ENCODE measurements around the gene FAM221B.

Gene FAM221B

GRCh38 chr9:35818341-35818740 lies 10.2 kb downstream of the FAM221B start:
- DNase-seq (ENCODE audit: insufficient read length, low spot score) (no peak), FAIRE-seq (no peak)
- no peak for TF ChIP-seq POLR2A (IDR thresholded peaks at IDR 0.05; ENCODE audit: low read depth, low read length)

- FAIRE-seq: no peak
These were observed 11.8 kb downstream of the FAM221B start for GRCh38 chr9:35816708-35817107.

GRCh38 chr9:35814841-35815543 lies 13.5 kb downstream of the FAM221B start, which contains the start of gene HINT2:
Gene HINT2 (minus strand): TSS chr9:35815042. CDS start chr9:35814979, 63 bp downstream.
- FAIRE-seq (peak; percentile 64), DNase-seq (ENCODE audit: insufficient read length, low spot score) (peak; percentile 74)
- peak; percentile 71 for TF ChIP-seq POLR2A (IDR thresholded peaks at IDR 0.05; ENCODE audit: low read depth, low read length)

More at GRCh38 chr9:35816708-35817107, 11.8 kb downstream of the FAM221B start:
- no peak for DNase-seq (ENCODE audit: insufficient read length, low spot score)
- no peak for TF ChIP-seq POLR2A (IDR thresholded peaks at IDR 0.05; ENCODE audit: low read depth, low read length)

- DNase-seq (ENCODE audit: insufficient read length, low spot score) (no peak), FAIRE-seq (no peak)
- no peak for TF ChIP-seq POLR2A (IDR thresholded peaks at IDR 0.05; ENCODE audit: low read depth, low read length)
These were observed 14.3 kb downstream of the FAM221B start for GRCh38 chr9:35814106-35814840.

- TF ChIP-seq POLR2A (IDR thresholded peaks at IDR 0.05; ENCODE audit: low read depth, low read length): no peak
- DNase-seq (ENCODE audit: insufficient read length, low spot score) (no peak), FAIRE-seq (no peak)
These were observed 15.0 kb downstream of the FAM221B start for GRCh38 chr9:35813434-35814105.

- no peak for TF ChIP-seq POLR2A (IDR thresholded peaks at IDR 0.05; ENCODE audit: low read depth, low read length)
- DNase-seq (ENCODE audit: insufficient read length, low spot score): peak; percentile 53
- no peak for FAIRE-seq
These were observed 16.4 kb downstream of the FAM221B start, which contains the start of gene SPAG8 for GRCh38 chr9:35812025-35812602. Gene SPAG8 (minus strand): TSS chr9:35812262. CDS start chr9:35812147, 115 bp downstream.

- no peak for TF ChIP-seq POLR2A (IDR thresholded peaks at IDR 0.05; ENCODE audit: low read depth, low read length)
- no peak for FAIRE-seq
- no peak for DNase-seq (ENCODE audit: insufficient read length, low spot score)
These were observed 17.0 kb downstream of the FAM221B start for GRCh38 chr9:35811381-35812024.

- FAIRE-seq: no peak
- DNase-seq (ENCODE audit: insufficient read length, low spot score): no peak
- TF ChIP-seq POLR2A (IDR thresholded peaks at IDR 0.05; ENCODE audit: low read depth, low read length): no peak
These were observed 18.4 kb downstream of the FAM221B start for GRCh38 chr9:35810122-35810521.

- no peak for FAIRE-seq
- no peak for DNase-seq (ENCODE audit: insufficient read length, low spot score)
- TF ChIP-seq POLR2A (IDR thresholded peaks at IDR 0.05; ENCODE audit: low read depth, low read length): no peak
These were observed 20.1 kb downstream of the FAM221B start for GRCh38 chr9:35808433-35808832.

GRCh38 chr9:35806101-35806500 lies 22.4 kb downstream of the FAM221B start:
- FAIRE-seq: no peak
- no peak for DNase-seq (ENCODE audit: insufficient read length, low spot score)
- TF ChIP-seq POLR2A (IDR thresholded peaks at IDR 0.05; ENCODE audit: low read depth, low read length): no peak

GRCh38 chr9:35801328-35802128 lies 27.0 kb downstream of the FAM221B start:
- FAIRE-seq: no peak
- TF ChIP-seq POLR2A (IDR thresholded peaks at IDR 0.05; ENCODE audit: low read depth, low read length): no peak
- DNase-seq (ENCODE audit: insufficient read length, low spot score): no peak

- TF ChIP-seq POLR2A (IDR thresholded peaks at IDR 0.05; ENCODE audit: low read depth, low read length): no peak
- FAIRE-seq: no peak
- no peak for DNase-seq (ENCODE audit: insufficient read length, low spot score)
These were observed 28.0 kb downstream of the FAM221B start for GRCh38 chr9:35800530-35800929.

Measured in H54 (cell line).